Type B pancreatic cell (in vitro differentiated cells): Measurements from ENCODE around the gene PRDM16. TPM values are rescaled to one million over a fixed set of nuclear protein-coding genes. Genes with fewer than 3 reads are reported as not detected.
A peak's percentile ranks its signal among the peaks of the same experiment; 100 is the strongest.

Source experiments
- DNase-seq: peaks from one replicate; pipeline ENCODE4 v3.0.0; 2021; ENCODE audit warnings: mixed read lengths; ENCODE audit not compliant: unreplicated experiment; ENCODE audit errors: extremely low spot score
- H3K27ac Mint-ChIP-seq: 2 replicates; pipeline ENCODE4 v1.8.0; 2021; ENCODE audit warnings: mild to moderate bottlenecking, mixed read lengths
- H3K27me3 Mint-ChIP-seq: 2 replicates; pipeline ENCODE4 v1.8.0; 2021; ENCODE audit warnings: mixed read lengths
- H3K36me3 Mint-ChIP-seq: 2 replicates; pipeline ENCODE4 v1.8.0; 2021; ENCODE audit warnings: mixed read lengths
- H3K4me1 Mint-ChIP-seq: one replicate; pipeline ENCODE4 v1.8.0; 2021; ENCODE audit warnings: mixed read lengths; ENCODE audit not compliant: unreplicated experiment
- H3K4me3 Mint-ChIP-seq: 2 replicates; pipeline ENCODE4 v1.8.0; 2021; ENCODE audit warnings: mild to moderate bottlenecking, mixed read lengths
- H3K9me3 Mint-ChIP-seq: 2 replicates; pipeline ENCODE4 v1.8.0; 2021; ENCODE audit warnings: mixed read lengths
- CTCF ChIP-seq: fragments of 200-600 bp; sonication (generic); conservative IDR thresholded peaks from 2 replicates; pipeline ENCODE4 v1.5.0; 2021; ENCODE audit warnings: antibody characterized with exemption, mild to moderate bottlenecking
- total RNA-seq: library from RNA; stranded (reverse); gene quantifications from 2 replicates; pipeline ENCODE4 v1.2.1, GENCODE V29; 2021; ENCODE audit warnings: low replicate concordance

The PRDM16 gene
- total RNA-seq, 1 donor from 2014 or later: 23.6 TPM

GRCh38 chr1:3053366-3053980, 15.5 kb upstream of the PRDM16 start:
- no peak for TF ChIP-seq CTCF
- peak; percentile 45 for DNase-seq
- no peak overlapping the region for H3K27ac Mint-ChIP-seq
- H3K36me3 Mint-ChIP-seq: no peaks in the 10 kb centered on the region
- H3K4me3 Mint-ChIP-seq: no peak overlapping the region
- H3K4me1 Mint-ChIP-seq: no peaks in the 10 kb centered on the region
- H3K9me3 Mint-ChIP-seq: peaks cover 5% of the 10 kb centered on the region
- H3K27me3 Mint-ChIP-seq: peaks cover 42% of the 10 kb centered on the region

- no peak for TF ChIP-seq CTCF
- H3K4me3 Mint-ChIP-seq: no peak overlapping the region
- peaks cover 7% of the 10 kb centered on the region for H3K9me3 Mint-ChIP-seq
- peaks cover 46% of the 10 kb centered on the region for H3K27me3 Mint-ChIP-seq
- DNase-seq: peak; percentile 49
- H3K36me3 Mint-ChIP-seq: peaks cover 2% of the 10 kb centered on the region
- no peak overlapping the region for H3K27ac Mint-ChIP-seq
- no peaks in the 10 kb centered on the region for H3K4me1 Mint-ChIP-seq
Measured at GRCh38 chr1:3053986-3054385, 15.0 kb upstream of the PRDM16 start.

- TF ChIP-seq CTCF: no peak
- peaks cover 9% of the 10 kb centered on the region for H3K9me3 Mint-ChIP-seq
- H3K36me3 Mint-ChIP-seq: peaks cover 4% of the 10 kb centered on the region
- DNase-seq: peak; percentile 56
- H3K4me1 Mint-ChIP-seq: no peaks in the 10 kb centered on the region
- H3K4me3 Mint-ChIP-seq: no peak overlapping the region
- H3K27ac Mint-ChIP-seq: no peak overlapping the region
- H3K27me3 Mint-ChIP-seq: peaks cover 51% of the 10 kb centered on the region
Measured at GRCh38 chr1:3054474-3054873, 14.5 kb upstream of the PRDM16 start.

- Mint-ChIP-seq H3K4me3 (no peak overlapping the region), H3K27ac (no peak overlapping the region), H3K36me3 (peaks cover 4% of the 10 kb centered on the region), H3K9me3 (peaks cover 9% of the 10 kb centered on the region), H3K27me3 (peaks cover 57% of the 10 kb centered on the region), H3K4me1 (no peaks in the 10 kb centered on the region)
- DNase-seq: peak; percentile 42
- no peak for TF ChIP-seq CTCF
Measured at GRCh38 chr1:3055051-3055450, 14.0 kb upstream of the PRDM16 start.

- TF ChIP-seq CTCF: no peak
- Mint-ChIP-seq H3K36me3 (peaks cover 4% of the 10 kb centered on the region), H3K27ac (no peak overlapping the region), H3K4me1 (peaks cover 4% of the 10 kb centered on the region), H3K27me3 (peaks cover 67% of the 10 kb centered on the region), H3K4me3 (no peak overlapping the region), H3K9me3 (peaks cover 9% of the 10 kb centered on the region)
- peak; percentile 53 for DNase-seq
Measured at GRCh38 chr1:3056641-3057040, 12.4 kb upstream of the PRDM16 start.
